ENCODE results near the gene GABBR2. TPM values are rescaled to one million over a fixed set of nuclear protein-coding genes. Genes with fewer than 3 reads are reported as not detected.
"Not testable (repeated sequence)": the region's sequence is repeated elsewhere in the genome, so short reads cannot be mapped to it uniquely, and the experiment has no call there.

Gene GABBR2
- total and polyA plus RNA-seq, 2 donors: 0.04 to 0.53 TPM

DNA sequence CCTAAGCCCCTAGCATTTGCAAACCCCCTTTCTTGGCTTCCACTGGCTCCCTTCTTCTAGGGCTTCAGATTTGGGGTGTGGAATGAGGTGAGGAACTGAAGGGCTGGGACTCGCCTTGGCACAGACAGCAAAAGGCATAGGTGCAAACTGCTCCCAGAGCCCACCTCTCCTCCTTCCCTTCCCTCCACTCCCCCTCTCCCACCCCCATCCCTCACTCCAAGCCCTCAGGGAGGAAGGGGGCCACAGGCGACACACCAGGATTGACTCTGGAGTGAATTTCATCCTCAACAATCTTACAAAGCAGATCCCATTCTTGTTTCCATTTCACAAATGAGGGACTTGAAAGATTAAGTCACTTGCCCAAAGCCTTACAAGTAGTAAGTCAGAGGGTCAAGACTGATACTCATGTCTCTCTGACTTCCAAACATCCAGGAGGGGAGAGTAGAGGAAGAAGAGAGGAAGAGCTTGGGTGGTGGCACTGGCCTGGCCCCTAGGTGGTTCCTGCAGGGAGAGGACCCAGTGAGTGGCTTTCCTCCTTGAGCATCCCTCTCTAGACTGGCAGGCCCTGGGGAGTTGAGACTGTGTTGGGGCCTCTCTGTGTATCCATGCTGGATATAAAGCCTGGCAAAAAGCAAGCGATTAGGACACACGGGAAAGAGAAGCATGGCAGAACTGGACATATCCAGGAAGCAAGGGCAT, 193.1 kb downstream of the GABBR2 start:
- no peak overlapping the region for H3K4me3 ChIP-seq (ENCODE audit: low read depth, low read length)
- no peaks in the 10 kb centered on the region for H3K36me3 ChIP-seq (ENCODE audit: insufficient read depth)
- DNase-seq (ENCODE audit: extremely low spot score): no peak
- H3K27ac ChIP-seq (ENCODE audit: low read depth): no peak overlapping the region
- 83% methylated on average over 4 of the region's 4 CpGs for WGBS
- H3K4me1 ChIP-seq (ENCODE audit: insufficient read depth): no peaks in the 10 kb centered on the region

DNA sequence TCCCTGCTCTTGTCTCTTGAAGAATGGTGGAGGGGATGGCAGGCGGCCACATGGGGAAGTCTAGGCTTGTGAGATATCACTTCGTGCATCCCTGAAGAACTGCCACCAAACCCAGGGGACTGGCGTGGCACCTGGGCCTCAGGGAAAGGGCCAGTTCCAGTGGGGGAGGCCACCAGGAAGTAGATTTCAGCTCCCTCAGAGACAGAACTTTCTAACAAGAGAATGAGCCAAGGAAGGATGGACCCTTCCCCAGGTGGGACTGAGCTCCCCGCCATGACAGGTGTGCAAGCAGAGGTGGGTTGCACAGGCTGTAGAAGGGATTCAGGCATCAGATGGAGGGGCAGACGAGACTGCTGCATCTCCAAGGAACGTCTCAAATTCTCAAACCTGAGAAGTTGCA, 193.9 kb downstream of the GABBR2 start:
- no peak for DNase-seq (ENCODE audit: extremely low spot score)
- no peak overlapping the region for H3K4me3 ChIP-seq (ENCODE audit: low read depth, low read length)
- H3K27ac ChIP-seq (ENCODE audit: low read depth): no peak overlapping the region
- H3K36me3 ChIP-seq (ENCODE audit: insufficient read depth): no peaks in the 10 kb centered on the region
- 73% methylated on average over 6 of the region's 6 CpGs for WGBS
- H3K4me1 ChIP-seq (ENCODE audit: insufficient read depth): no peaks in the 10 kb centered on the region

- not testable (repeated sequence) for H3K27ac ChIP-seq (ENCODE audit: low read depth); H3K36me3 ChIP-seq (ENCODE audit: insufficient read depth); DNase-seq (ENCODE audit: extremely low spot score); H3K4me1 ChIP-seq (ENCODE audit: insufficient read depth); H3K4me3 ChIP-seq (ENCODE audit: low read depth, low read length)
- WGBS: 72% methylated on average over 20 of the region's 25 CpGs
These were observed 200.4 kb downstream of the GABBR2 start for GRCh38 chr9:98508217-98508919.

- no peak for DNase-seq (ENCODE audit: extremely low spot score)
These were observed 202.2 kb downstream of the GABBR2 start for GRCh38 chr9:98506422-98507054.

GRCh38 chr9:98504298-98505282, 204.1 kb downstream of the GABBR2 start:
- 74% methylated on average over 9 of the region's 9 CpGs for WGBS
- Histone ChIP-seq H3K27ac (ENCODE audit: low read depth) (no peak overlapping the region), H3K36me3 (ENCODE audit: insufficient read depth) (no peaks in the 10 kb centered on the region), H3K4me1 (ENCODE audit: insufficient read depth) (no peaks in the 10 kb centered on the region), H3K4me3 (ENCODE audit: low read depth, low read length) (no peak overlapping the region)
- no peak for DNase-seq (ENCODE audit: extremely low spot score)

More at GRCh38 chr9:98506422-98507054, 202.2 kb downstream of the GABBR2 start:
- no peak overlapping the region for H3K27ac ChIP-seq (ENCODE audit: low read depth)
- H3K4me1 ChIP-seq (ENCODE audit: insufficient read depth): no peaks in the 10 kb centered on the region
- no peak overlapping the region for H3K4me3 ChIP-seq (ENCODE audit: low read depth, low read length)
- 93% methylated on average over 6 of the region's 6 CpGs for WGBS
- no peaks in the 10 kb centered on the region for H3K36me3 ChIP-seq (ENCODE audit: insufficient read depth)

GRCh38 chr9:98503867-98504266, 204.9 kb downstream of the GABBR2 start:
- Histone ChIP-seq H3K4me3 (ENCODE audit: low read depth, low read length) (no peak overlapping the region), H3K27ac (ENCODE audit: low read depth) (no peak overlapping the region), H3K4me1 (ENCODE audit: insufficient read depth) (no peaks in the 10 kb centered on the region), H3K36me3 (ENCODE audit: insufficient read depth) (no peaks in the 10 kb centered on the region)
- DNase-seq (ENCODE audit: extremely low spot score): no peak
- WGBS: 73% methylated on average over 2 of the region's 2 CpGs

DNA sequence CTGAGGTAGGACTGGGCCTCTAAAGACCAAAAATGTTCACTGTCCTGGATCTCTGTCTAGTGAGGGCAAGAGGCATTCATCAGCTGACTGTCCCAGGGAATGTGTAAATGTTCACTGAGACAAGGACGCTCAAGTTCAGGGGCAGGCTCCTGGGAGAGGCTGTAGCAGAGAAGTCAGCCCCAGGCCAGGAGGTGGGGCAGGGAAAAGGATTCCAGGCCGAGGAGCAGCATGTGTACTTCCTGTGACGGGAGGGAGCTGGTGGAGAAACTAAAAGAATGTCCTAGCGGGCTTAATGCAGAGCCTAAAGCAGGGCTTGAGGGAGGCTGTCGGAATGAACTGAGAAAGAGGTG, 205.8 kb downstream of the GABBR2 start:
- Histone ChIP-seq H3K4me3 (ENCODE audit: low read depth, low read length) (no peak overlapping the region), H3K36me3 (ENCODE audit: insufficient read depth) (no peaks in the 10 kb centered on the region), H3K4me1 (ENCODE audit: insufficient read depth) (no peaks in the 10 kb centered on the region), H3K27ac (ENCODE audit: low read depth) (no peak overlapping the region)
- no peak for DNase-seq (ENCODE audit: extremely low spot score)
- WGBS: 40% methylated on average over 5 of the region's 5 CpGs

- Histone ChIP-seq H3K4me3 (ENCODE audit: low read depth, low read length) (no peak overlapping the region), H3K4me1 (ENCODE audit: insufficient read depth) (no peaks in the 10 kb centered on the region), H3K36me3 (ENCODE audit: insufficient read depth) (no peaks in the 10 kb centered on the region), H3K27ac (ENCODE audit: low read depth) (no peak overlapping the region)
- DNase-seq (ENCODE audit: extremely low spot score): no peak
- 91% methylated on average over 6 of the region's 6 CpGs for WGBS
These were observed 206.3 kb downstream of the GABBR2 start for GRCh38 chr9:98502311-98502975.

GRCh38 chr9:98501819-98502218, 206.9 kb downstream of the GABBR2 start:
- no peak overlapping the region for H3K4me3 ChIP-seq (ENCODE audit: low read depth, low read length)
- H3K36me3 ChIP-seq (ENCODE audit: insufficient read depth): no peaks in the 10 kb centered on the region
- no peak overlapping the region for H3K27ac ChIP-seq (ENCODE audit: low read depth)
- WGBS: 76% methylated on average over 8 of the region's 8 CpGs
- no peak for DNase-seq (ENCODE audit: extremely low spot score)
- no peaks in the 10 kb centered on the region for H3K4me1 ChIP-seq (ENCODE audit: insufficient read depth)

DNA sequence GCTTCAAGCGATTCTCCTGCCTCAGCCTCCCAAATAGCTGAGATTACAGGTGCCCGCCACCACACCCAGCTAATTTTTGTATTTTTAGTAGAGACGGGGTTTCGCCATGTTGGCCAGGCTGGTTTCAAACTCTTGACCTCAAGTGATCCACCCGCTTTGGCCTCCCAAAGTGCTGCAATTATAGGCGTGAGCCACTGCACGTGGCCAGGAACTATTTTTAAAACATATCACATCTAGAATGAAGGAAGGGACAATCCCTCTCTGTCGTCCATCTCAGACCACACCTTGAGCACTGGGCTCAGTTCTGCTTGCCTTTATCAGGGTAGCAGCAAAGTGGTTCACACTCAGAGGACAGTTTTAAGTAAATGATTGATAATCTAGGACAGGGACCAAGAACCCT, 207.5 kb downstream of the GABBR2 start:
- H3K4me3 ChIP-seq (ENCODE audit: low read depth, low read length); H3K4me1 ChIP-seq (ENCODE audit: insufficient read depth); DNase-seq (ENCODE audit: extremely low spot score); H3K27ac ChIP-seq (ENCODE audit: low read depth); H3K36me3 ChIP-seq (ENCODE audit: insufficient read depth): not testable (repeated sequence)
- WGBS: 86% methylated on average over 8 of the region's 8 CpGs

DNA sequence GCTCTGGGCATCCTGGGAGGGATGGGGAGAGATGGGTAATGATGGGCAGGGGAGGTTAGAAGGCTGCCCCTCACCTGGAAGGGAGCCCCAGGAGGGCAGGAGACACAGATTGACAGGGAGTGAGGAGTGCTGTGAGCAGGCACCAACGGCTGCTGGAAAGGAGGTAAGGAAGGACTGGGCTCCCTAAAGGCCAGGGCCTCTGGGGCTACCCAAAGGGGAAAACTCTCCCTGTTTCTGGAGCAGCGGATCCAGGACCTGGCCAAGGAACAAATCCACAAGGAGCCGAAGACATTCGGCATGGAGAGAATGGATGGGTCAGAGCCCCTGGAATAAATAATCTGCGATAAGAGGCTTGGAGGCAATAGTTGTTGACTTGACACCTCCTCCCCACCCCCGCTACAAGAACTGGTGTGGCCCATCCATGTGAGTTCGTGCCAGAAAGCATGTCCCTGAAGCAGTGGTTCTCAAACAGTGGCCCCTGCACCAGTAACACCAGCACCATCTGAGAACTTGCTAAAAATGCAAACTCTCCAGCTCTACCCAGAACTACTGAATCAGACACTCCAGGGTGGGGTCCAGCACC, 208.3 kb downstream of the GABBR2 start:
- H3K27ac ChIP-seq (ENCODE audit: low read depth): no peak overlapping the region
- H3K36me3 ChIP-seq (ENCODE audit: insufficient read depth): no peaks in the 10 kb centered on the region
- H3K4me1 ChIP-seq (ENCODE audit: insufficient read depth): no peaks in the 10 kb centered on the region
- no peak overlapping the region for H3K4me3 ChIP-seq (ENCODE audit: low read depth, low read length)
- no peak for DNase-seq (ENCODE audit: extremely low spot score)
- WGBS: 82% methylated on average over 7 of the region's 7 CpGs

DNA sequence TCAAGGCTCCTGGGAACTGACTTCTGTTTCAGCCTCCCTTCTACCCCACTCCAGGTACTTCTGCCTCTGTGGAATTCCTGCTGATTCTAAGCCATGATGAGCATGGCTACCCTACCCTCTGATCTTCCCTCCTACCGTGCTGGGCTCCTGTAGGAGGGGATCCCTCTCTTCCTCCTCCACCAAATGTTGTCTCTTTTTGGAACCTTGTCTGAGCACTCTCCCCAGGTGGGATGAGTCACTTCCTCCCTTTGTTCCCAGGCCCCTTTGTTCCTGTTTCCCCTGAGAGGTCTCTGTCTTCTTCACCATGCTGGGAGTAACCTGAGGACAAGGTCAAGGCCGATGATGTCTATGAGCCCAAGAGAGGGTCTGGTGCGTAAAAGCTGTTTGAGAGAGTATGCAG, 213.2 kb downstream of the GABBR2 start:
- Histone ChIP-seq H3K36me3 (ENCODE audit: insufficient read depth) (no peaks in the 10 kb centered on the region), H3K4me1 (ENCODE audit: insufficient read depth) (no peaks in the 10 kb centered on the region), H3K27ac (ENCODE audit: low read depth) (no peak overlapping the region), H3K4me3 (ENCODE audit: low read depth, low read length) (no peak overlapping the region)
- 80% methylated on average over 3 of the region's 3 CpGs for WGBS
- no peak for DNase-seq (ENCODE audit: extremely low spot score)

Measured in urinary bladder (tissue), 4 donors.